VCaP (cell line): ENCODE measurements around the gene SORL1.
A peak's percentile ranks its signal among the peaks of the same experiment; 100 is the strongest.
"Not testable (repeated sequence)": the region's sequence is repeated elsewhere in the genome, so short reads cannot be mapped to it uniquely, and the experiment has no call there.

Source experiments
- H3K27ac ChIP-seq: fragments of 450-650 bp; 2 replicates; pipeline ENCODE4 v1.5.1; 2017
- CTCF ChIP-seq: fragments of 450-650 bp; conservative IDR thresholded peaks from 2 replicates; pipeline ENCODE4 v1.5.1; 2017; ENCODE audit warnings: mild to moderate bottlenecking, moderate library complexity

SORL1 gene

GRCh38 chr11:121473064-121473777, 21.1 kb downstream of the SORL1 start:
- H3K27ac ChIP-seq, result no peak overlapping the region
- TF ChIP-seq CTCF, result no peak

DNA sequence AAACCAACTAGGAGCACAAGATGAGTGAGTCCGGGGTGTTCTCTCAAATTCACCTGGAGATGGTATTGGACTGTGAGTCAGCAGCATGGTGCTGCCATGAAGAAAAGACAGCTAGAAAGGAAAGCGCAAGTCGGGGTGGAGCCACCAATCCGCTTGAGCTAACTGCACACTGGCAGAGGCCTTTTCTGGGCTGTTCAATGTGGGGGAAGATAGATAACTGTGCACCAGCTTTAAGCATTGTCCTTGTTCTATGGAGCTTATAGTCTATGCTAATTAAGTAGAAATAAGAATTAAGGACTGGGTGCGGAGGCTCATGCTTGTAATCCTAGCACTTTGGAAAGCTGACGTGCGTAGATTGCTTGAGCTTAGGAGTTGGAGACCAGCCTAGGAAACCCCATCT, 22.6 kb downstream of the SORL1 start:
- H3K27ac ChIP-seq, result no peak overlapping the region
- TF ChIP-seq CTCF, result no peak

DNA sequence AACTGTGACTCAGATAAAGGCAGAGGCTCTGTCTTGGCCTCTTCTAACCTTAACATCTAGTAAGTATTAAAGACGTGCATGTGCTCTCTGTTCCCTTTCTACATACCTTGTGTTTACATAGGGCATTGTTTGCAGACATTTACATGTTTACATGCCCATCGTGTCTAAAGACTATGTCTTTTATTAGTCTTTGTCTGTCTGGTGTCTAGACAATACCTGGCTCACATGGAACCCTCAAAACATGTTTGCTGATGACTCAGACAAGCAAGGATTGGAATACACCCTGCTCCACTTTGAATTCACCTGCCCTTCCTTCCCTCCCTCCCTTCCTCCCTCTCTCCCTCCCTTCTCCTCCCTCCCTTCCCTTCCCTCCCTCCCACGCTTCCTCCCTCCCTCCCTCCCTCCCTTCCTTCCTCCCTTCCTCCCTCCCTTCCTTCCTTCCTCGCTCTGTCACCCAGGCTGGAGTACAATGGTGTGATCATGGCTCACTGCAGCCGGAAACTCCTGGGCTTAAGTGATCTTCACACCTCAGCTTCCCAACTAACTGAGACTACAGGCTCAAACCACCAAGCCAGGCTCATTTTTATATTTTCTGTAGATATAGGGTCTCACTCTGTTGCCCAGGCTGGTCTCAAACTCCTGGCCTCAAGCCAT, 24.4 kb downstream of the SORL1 start:
- TF ChIP-seq CTCF, result no peak
- H3K27ac ChIP-seq, result peak overlapping the region; percentile 78

DNA sequence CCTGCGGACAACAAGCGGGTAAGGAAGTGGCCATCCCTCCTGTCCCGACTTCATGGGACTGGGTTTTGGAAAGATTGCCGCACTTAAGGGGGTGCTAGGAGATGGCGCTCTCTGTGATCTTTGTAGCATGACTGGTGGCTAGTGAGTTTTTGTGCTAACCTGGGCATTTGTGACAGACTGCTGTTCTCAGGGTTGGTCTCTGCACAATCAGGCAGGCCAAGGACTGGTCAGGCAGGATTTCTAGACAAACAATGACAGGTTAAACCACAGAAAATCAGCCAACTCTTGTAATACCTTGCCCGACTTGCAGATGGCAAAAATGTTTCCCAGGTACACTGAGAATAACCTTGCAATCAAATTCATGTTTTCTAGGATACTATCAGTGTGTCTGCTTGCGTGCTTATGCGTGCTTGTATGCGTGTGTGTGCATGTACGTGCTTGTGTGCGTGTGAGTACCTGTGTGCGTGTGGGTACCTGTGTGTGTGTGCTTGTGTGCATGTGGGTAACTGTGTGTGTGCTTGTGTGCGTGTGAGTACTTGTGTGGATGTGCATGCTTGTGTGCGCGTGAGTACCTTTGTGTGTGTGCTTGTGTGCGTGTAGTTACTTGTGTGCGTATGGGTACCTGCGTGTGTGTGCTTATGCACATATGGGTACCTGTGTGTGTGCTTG, 26.2 kb downstream of the SORL1 start:
- peak overlapping the region; percentile 78 for H3K27ac ChIP-seq
- no peak for TF ChIP-seq CTCF

DNA sequence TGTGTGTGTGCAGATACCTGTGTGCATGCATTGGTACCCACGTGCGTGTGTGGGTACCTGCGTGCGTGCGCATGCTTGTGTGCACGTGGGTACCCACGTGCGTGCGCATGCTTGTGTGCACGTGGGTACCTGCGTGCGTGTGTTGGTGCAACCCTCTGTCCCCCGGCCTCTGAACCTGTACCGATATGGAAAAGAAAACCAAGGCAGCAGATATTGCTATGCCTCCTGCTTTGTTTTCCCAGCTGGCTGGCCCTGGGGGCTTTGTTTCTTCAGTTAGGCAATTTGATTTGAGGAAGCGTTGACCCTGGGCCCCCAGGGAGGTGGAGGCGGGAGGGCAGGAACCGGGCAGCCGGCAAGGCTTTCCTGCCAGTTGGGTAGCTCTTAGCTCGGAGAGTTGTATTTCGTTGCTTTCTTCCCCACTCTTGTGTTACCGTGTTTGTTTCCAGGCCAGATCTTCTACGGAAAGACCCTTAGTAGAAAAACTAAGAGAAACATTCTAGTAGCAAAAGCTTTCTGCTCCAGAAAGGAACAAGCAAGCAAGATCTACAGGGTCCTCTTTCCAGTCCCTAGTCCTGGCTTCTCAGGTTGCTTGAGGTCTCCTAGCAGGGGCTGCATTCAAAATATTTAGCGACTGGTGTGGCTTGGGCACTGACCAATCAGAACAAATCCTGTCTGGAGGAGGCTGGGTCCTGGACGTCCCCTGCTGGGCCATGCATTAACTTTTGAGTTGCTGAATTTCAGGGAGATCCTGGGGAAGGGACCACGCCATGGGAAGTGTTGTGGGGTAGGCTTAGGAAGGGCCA, 27.0 kb downstream of the SORL1 start:
- H3K27ac ChIP-seq, result peak overlapping the region; percentile 78
- no peak for TF ChIP-seq CTCF

- peak overlapping the region; percentile 78 for H3K27ac ChIP-seq
- TF ChIP-seq CTCF, result no peak
These were observed 27.7 kb downstream of the SORL1 start for GRCh38 chr11:121479698-121480238.

GRCh38 chr11:121481484-121482230, 29.5 kb downstream of the SORL1 start:
- not testable (repeated sequence) for H3K27ac ChIP-seq
